HG03558 (cell line): ENCODE measurements around the gene RAI2.

Experiments used
- ATAC-seq: cut with Tn5 transposase; IDR thresholded peaks from one replicate; pipeline ENCODE4 v1.9.1; 2021; ENCODE audit warnings: moderate number of reproducible peaks; ENCODE audit not compliant: unreplicated experiment; ENCODE audit errors: extremely low read depth

Gene RAI2

DNA sequence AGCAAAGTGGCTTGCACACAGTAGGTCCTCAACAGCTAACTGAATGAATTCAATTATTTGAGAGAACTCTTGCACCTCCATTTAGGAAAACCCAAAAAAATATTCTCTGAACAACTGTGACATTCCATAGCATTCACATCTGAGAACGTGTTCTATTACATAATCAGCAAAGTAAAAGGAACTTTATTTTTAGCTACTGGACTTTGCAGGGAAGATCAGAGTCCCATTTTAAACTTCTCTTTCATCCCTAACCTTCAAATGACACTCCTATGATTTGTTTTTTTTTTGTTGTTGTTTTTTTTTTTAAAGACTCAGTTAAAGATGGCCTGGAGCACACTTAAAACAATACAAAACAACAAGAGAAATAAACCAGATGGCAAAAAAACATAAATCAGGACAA is 30.9 kb downstream of the RAI2 start:
- ATAC-seq, result no peak

DNA sequence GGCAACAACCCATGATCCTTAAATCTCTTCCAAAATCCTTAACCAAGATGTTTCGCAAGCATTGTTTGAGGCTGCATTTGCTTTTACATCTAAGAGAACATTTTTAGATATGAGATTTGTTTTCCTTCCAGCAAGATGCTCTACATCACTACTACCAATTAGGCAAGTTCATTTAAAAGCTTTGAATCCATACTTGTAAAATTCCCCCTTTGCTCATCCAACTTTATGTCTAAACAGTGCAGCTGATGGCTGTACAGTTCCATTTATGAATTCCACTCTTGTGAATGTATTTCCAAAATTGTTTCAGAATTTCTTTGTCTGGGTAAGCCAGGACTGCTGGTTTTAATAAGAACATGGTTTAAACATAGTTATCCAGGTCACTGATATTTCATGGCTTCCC is 31.5 kb downstream of the RAI2 start:
- ATAC-seq, result no peak

DNA sequence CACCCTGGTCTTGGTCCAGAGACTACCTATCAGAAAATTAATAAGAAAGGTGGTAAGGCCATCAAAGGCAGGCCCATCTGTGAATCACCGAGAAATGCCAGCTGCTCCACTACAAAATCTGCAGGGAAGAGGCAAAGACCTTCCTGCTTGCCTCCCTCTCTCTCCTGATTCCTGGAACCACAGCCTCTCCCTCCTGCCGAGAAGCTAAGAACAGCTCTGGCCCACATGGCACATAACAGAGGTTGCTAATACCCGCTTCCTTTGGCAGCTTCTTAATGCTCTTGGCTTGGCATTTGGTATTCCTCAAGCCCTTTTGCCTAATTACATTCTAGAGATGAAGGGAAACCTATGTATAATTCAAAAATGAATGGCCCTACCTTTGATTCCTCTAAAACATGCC is 32.9 kb downstream of the RAI2 start:
- ATAC-seq, result no peak

DNA sequence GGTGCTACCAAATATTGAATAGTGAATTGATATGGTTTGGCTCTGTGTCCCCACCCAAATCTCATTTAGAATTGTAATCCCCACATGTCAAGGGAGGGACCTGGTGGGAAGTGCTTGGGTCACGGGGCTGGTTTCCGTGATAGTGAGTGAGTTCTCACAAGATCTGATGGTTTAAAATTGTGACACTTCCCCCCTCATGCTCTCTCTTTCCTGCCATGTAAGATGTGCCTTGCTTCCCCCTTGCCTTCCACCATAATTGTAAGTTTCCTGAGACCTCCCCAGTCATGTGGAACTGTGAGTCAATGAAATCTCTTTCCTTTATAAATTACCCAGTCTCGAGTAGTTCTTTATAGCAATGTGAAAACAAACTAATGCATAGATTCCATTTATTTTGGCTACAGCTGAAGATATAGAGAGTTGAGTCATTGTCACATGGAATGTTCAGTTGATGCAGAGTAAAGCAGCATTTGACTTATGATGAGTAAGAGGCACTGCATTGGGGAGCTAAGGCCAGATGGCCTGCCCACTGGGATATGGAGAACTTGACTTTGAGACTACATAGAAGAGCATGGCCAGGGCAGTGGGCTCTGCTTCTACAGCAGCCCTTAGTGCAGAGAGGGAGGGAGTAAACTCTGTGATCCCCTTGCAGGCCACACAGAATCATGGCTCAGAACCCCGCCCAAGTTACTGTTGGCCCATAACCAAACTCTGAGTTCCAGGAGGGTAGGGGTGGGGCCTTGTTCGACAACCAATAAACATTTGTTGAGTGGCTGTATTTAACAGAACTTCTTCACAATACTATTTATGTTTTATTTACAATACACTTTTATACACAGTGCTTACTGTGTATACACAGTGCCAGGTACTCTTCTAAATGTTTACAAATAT is 34.2 kb downstream of the RAI2 start:
- ATAC-seq, result no peak

DNA sequence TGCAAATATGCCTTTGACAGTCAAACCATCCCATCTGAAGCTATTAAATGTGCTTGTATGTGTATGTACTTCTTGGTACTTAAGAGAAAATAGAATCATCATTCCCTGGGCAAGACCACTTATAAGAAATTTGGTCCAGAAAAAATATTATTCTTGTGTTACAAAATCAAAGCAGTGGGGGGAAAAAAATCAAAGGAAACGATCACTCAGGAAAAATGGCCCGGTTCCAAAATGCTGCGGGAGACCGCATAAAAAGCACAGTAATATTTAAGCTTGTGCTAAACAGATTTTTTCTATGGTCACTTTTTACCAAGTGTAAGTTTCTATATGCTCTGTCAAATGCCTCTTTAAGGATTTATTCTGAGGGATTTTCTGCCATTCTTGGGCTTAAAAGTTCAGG is 36.1 kb downstream of the RAI2 start:
- no peak for ATAC-seq

DNA sequence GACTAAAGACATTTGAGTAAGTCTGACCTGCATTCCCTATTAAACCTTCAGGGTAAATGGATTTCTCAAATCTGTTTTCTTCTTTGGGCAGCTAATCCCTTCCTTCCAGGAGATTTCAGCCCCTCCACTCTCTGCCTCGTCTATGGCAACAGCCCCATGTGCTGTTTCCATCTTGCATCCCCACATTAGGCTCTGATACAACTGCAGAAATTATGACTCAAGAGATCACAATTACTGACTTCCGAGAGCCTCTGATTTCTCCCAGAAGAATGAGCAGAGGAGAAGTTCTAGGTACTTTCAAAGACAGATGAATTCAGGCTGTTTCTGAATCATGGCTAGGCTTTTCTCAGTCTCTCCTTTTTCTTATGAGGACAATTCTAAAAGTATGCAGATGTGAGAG is 38.7 kb downstream of the RAI2 start:
- no peak for ATAC-seq

DNA sequence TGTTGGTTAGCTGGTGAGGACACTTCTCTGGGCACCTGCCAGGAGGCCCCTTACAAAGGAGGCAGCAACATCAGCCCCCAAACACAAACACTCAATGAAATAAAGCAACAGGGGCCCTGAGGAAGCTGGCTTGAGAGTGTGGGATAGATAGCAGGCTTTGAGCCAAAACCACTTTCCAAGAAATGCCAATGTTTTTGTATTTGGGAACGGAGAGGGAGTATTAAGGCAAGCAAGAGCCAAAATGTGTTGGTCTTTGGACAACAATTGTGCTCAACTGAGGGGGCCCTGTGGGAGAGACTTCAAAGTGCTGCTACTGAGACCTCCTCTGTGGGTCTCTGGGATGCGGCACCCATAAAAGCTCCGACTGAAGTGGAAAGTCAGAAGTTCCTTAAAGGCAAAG is 41.0 kb downstream of the RAI2 start:
- ATAC-seq, result no peak

DNA sequence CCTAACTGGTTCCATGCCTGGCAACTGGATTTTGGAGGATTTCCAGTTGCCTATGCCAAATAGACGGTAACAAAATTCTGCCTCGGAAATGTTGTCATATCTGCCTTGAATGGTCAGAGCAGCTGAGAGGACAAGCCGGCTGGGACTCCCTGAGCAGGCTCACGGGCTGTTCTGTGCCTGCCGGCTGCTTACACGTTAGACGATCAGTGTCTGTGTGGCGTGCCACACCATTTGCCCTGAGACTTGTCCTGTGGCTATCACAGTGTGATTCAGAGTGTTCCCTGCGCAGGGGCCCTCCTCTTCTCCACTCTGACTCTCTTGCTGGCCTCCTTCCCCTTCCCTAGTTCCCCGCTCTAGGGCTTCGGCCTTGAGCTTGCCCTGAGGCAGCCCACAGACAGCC is 42.4 kb downstream of the RAI2 start:
- no peak for ATAC-seq

DNA sequence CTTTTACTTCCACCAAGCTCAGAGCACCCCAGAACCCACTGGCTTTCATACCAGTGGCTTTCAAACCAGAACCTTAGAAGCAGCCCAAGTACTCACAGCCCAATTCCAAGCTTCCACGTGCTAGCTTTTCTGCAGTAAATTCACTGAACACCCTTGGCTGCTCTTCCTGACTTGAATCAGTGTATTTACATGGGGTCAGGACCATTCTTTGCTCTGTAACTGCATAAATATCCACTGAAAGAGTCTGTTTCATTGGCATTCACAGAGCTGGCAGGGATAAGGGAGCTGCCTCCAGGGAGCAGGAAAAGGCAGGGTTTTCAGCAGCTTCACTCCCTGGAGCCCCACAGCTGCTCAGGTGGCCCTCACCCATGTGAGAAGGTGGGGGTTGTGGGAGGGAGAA is 43.8 kb downstream of the RAI2 start:
- no peak for ATAC-seq

DNA sequence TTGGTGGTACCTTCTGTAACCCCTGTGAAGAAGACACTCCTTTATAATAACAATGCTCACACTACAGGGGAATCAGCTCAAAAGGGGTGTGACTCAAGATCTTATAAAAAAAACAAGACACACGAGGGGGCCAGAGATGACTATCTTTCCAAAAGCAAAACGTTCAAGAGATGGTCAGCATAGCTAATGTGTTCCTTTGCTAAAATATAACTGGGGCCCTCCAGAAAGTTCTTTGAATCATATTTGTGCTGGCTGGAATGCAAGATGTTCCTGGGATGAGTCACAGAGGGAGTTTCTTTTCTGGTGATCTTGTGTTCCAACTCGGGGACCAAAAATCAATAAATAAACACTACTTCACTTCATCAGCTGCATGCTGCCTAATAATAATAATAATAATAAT is 46.5 kb downstream of the RAI2 start:
- no peak for ATAC-seq

DNA sequence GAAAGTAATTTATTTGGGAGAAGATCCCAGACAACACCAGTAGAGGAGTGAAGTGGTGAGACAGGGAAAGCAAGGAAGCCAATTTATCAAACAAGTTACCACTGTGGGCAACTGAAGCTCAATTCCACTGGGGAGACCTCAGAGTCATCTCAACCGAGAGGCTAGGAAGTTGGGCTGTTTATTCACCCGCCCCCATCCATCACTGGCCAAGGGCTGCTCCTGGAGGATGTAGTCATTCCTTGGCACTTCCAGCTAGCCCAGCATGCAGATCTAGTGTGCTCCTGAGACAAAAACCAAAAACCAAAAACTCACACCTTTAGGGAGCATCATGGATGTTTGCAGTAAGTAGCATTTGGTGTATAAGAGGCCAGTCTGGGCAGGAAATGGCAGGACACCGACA is 47.0 kb downstream of the RAI2 start:
- ATAC-seq, result no peak

DNA sequence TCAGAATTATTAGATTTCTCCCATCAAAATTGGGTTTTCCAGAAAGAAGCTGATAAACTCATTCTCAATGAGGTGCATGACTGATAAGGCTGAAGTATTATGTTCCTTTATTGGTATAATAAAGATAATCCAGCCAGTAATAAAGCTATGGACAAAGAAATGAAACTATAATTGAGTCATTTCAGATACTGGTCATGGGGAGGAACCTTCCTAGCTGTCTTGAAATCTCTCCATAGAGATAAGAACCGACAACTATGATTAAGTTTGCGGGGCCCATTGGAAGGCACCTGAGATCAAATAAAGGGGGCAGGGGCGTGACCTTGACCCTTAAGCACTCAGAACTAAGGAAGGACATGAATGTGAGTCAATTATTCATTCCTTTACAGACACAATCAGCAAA is 47.8 kb downstream of the RAI2 start:
- no peak for ATAC-seq

DNA sequence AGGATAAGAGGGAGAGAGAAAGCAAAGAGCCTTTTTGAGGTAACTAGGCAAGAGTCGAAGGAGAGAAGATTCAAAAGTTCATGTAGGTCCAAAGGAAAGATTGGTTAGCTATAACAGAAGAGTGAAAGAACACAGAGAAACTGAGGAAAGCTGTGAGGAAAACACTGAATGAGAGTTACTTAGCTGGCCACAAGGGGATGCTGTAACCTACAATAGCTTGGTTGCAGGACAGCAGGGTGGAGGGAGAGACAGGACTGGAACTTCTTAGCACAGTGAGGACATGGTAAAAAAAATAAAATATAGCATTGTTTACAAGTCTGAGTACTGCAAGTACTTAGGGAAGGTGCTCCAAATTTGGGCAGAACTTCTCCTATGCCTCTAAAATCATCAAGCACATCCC is 48.3 kb downstream of the RAI2 start:
- no peak for ATAC-seq

DNA sequence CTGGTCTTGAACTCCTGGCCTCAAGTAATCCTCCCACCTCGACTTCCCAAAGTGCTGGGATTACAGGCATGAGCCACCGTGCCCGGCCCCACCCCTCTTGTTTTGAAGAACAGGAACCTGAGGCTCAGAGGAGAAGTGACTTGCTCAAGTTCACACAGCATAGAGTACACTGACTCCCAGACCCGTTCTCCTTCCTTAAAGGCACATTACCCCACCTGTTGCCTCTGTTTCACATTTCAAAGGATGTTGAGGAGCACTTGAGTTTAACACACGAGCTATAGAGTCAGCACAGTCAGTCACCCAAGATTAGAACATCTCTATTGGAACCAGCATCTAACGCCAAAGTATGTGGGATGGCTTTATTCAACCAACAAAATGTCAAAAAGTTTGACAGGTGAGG is 51.1 kb downstream of the RAI2 start:
- ATAC-seq, result no peak

DNA sequence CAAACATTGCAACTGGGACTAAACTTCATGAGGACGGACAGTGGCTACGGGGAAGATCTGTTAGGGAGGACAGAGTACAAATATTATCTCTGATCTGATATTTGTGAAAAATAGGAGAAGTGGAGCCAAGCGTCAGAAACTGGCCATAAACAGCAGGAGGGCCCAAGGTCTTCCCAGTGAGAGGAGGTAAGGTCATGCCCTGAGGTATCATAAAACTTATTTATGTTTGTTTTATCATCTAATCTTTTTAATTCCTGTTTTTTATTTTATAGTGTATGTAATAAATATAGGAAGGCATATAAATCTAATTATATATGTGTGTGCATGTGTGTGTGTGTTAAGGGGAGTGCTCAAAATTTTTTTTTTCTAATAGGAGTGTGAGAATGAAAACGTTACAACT is 51.8 kb downstream of the RAI2 start:
- no peak for ATAC-seq

DNA sequence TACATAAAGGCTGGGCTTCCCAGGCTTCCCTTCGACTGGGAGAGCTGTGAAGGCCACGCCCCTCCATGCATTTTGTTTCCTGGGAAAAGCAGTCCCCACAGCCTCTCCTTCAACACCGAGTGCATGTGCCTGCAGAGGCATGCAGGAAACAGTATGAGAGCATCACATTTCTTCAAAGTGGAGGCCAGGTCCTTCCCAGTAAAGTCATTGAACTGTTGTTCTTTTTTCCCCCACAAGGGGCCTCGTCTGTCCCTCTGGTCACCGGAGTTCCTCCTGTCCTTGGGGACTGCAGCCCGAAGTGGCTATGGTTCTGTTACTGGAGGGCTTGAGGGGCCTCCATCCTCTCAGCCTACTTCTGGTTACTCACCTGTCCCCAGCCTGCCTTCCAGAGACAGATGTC is 56.0 kb downstream of the RAI2 start:
- no peak for ATAC-seq

DNA sequence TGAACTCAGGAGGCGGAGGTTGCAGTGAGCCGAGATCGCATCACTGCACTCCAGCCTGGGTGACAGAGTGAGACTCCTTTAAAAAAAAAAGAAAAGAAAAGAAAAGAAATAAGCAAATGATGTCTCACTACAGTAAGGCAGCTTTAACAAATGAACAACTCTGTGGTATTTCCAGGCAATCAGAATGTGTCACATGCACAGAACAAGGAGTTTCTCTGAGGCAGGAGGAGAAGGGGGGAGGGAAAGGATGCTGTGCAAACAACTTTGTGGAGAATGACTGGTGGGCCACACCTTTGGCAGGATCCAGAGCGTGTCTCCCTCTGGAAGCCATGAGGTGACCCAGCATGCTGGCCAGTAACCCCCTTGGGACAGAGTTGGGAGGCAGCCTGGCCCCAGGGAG is 57.6 kb downstream of the RAI2 start:
- ATAC-seq, result no peak

DNA sequence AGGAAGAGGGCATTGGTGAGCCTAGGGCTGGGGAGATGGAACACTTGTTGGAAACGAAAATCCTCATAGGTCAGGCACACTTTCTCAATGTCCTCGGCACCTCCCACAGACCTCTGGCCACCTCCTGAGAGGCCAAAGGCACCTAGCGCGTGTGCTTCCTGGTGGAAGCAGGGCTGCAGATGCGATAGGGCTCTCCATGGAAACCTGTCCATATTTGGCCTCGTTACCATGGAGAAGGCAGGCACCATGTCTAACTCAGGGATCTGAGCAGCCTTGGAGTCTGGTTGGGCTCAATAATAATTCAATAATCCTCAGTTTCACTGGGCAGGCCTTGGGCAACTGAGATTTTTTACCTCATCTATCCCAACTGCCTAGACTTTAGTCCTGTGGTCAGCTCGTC is 58.3 kb downstream of the RAI2 start:
- no peak for ATAC-seq

DNA sequence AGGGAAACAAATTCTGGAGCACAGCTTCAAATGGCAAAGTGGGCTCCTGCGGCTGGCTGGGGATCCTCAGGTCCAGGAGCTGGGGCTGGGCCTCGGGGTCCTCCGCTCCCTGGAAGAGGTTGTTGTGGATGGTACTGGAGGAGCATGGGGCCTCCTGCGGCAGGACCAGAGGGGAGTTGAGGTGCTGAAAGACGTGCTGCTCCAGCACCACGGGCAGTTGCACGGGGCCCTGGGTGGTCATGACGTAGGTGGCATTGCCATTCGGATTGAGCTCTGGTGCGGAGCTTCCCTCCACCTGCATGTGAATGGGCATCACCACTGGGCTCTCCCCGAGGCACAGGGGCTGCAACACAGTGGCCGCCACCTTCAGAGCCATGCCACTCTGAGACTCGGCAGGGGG is 59.7 kb downstream of the RAI2 start:
- no peak for ATAC-seq

DNA sequence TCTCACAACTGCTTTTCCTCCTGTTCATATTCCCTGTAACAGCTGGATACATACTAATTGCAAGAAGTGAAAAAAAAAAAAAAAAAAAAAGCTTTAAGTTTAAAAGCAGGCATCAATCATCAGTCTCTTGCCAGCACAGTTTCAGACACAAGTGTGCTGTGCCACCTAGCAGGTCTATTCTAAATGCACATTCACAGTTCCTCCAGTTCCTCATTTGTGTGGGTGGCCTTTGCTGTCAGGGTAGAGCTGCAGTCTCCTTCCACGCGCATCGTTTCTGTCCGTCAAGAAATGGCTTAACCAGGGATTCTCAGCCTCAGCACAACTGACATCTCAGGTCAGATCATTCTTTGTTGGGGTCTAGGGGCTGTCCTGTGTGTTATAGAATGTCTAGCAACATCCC is 62.2 kb downstream of the RAI2 start:
- ATAC-seq, result no peak

DNA sequence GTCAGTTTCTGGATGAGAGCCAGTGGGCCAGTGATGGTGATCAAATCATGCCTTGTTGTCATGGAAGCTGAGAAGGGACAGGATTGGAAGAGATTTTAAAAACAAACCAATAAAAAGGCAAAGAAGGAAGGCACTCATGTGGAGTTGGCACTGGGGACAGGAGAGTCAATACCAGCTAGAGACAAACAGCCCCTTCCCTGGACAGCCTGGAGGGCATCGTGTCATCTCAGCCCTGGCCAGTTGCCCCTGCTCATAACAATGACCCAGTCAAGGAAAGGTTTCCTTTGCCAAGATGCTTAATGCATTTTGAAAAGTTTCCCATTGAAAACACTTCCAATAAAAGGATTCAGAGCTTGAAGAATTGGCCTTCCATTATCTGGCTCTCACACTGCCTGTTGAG is 68.3 kb downstream of the RAI2 start:
- ATAC-seq, result no peak

DNA sequence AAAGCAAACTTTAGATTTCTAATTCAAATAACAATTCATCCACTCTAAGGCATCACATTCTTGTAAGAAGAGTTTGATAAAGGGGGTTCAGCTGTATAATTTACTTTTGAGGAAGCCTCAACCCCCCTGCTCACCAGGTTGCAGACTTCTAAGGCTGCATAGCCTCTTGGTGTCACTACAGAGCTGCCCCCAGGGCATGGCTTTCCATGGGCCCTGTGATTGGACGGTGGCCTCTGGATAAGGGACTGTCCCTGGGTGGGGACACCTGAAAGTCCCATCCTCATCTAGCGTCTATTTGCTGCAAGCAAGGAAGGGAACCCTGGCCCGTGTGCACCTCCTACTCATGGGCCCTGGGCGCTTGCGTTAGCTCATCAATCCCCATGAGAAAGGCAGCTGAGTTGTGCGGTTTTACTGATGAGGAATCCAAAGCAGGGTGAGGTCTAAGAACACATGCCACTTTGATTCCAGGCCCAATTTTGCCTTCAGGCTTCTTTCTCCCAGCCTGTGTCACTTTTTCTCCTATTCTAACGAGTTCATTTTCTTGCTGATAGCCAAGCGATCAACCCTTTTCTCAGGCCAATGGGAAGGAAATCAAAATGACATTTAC is 72.0 kb downstream of the RAI2 start:
- ATAC-seq, result no peak
